ENCODE data around the gene SLC26A5. TPM values are rescaled to one million over a fixed set of nuclear protein-coding genes. Genes with fewer than 3 reads are reported as not detected.
A peak's percentile ranks its signal among the peaks of the same experiment; 100 is the strongest.

SLC26A5 gene
- total RNA-seq, 4 donors from 2014 or later: 1.9 to 4.0 (median 3.5) TPM

DNA sequence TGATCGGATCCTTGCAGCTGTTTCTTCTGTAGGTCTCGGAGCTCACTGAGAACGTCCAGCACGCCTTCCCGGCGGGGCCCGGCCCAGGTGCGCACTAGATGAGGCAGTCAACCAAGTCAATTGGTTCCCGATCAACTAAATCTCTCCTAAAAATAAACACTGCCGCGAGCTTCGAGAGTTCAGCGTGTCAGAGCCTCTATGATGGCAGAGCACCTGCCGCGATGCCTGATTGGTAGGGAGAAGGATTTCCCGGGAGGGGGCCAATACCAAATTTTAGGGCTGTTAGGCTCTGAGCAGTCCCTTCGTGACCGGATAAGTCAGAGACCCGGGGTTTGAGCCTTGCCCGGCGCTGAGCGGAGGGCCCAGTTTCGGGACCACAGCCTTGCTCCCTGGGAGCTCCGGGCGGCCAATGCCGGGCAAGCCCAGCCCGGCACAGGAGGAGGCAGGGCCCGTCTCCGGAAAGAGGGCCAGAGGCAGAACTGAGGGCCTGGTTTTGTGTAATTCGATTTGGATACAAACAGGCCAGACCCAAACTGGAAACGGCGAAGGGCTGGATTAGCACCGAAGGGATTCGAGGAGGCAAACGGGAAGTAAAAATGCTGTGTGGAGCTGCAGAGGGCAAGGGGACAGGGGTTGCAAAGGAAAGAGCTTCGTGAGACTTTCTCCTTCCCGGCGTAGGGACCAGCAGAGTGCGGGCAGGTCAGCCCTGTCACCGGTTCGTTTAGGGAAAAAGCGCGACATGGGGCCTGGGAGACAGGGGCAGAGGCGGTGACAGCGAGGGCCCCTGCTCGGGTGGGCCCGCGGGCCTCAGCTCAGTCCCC is 569 bp downstream of the SLC26A5 start:
- H3K9me3 ChIP-seq: no peaks in the 10 kb centered on the region
- H3K4me3 ChIP-seq (replicated peaks in 1 of 3): peak overlapping the region in 2 of 3 donors; percentile 18 to 28
- H3K4me1 ChIP-seq: peaks cover 10 to 21% of the 10 kb centered on the region in 2 donors
- DNase-seq: peak; percentile 72 to 79
- TF ChIP-seq, protein P1, sequence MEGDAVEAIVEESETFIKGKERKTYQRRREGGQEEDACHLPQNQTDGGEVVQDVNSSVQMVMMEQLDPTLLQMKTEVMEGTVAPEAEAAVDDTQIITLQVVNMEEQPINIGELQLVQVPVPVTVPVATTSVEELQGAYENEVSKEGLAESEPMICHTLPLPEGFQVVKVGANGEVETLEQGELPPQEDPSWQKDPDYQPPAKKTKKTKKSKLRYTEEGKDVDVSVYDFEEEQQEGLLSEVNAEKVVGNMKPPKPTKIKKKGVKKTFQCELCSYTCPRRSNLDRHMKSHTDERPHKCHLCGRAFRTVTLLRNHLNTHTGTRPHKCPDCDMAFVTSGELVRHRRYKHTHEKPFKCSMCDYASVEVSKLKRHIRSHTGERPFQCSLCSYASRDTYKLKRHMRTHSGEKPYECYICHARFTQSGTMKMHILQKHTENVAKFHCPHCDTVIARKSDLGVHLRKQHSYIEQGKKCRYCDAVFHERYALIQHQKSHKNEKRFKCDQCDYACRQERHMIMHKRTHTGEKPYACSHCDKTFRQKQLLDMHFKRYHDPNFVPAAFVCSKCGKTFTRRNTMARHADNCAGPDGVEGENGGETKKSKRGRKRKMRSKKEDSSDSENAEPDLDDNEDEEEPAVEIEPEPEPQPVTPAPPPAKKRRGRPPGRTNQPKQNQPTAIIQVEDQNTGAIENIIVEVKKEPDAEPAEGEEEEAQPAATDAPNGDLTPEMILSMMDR (IDR thresholded peaks at IDR 0.05): no peak
- TF ChIP-seq POLR2A (IDR thresholded peaks at IDR 0.05): no peak
- intact Hi-C loops (cut with DNase I): no loop called here
- no peaks in the 10 kb centered on the region for H3K36me3 ChIP-seq
- 7 to 8% methylated on average over 24 to 36 of the region's 48 CpGs for WGBS, 2 donors
- H3K27ac ChIP-seq: peak overlapping the region; percentile 44 to 56 (median 52)
- no peaks in the 10 kb centered on the region for H3K27me3 ChIP-seq

GRCh38 chr7:103439661-103440060 is 6.3 kb downstream of the SLC26A5 start:
- no peak for DNase-seq
- intact Hi-C loops (cut with DNase I): no loop called here
- Histone ChIP-seq H3K4me3 (replicated peaks in 1 of 3) (no peak overlapping the region), H3K27me3 (no peaks in the 10 kb centered on the region), H3K9me3 (no peaks in the 10 kb centered on the region), H3K27ac (no peak overlapping the region), H3K4me1 (peaks cover 0 to 2% of the 10 kb centered on the region in 2 donors), H3K36me3 (no peaks in the 10 kb centered on the region)
- TF ChIP-seq, protein P1 (IDR thresholded peaks at IDR 0.05): no peak
- TF ChIP-seq POLR2A (IDR thresholded peaks at IDR 0.05): no peak
- 95 to 97% methylated on average over 8 of the region's 8 CpGs for WGBS, 2 donors

DNA sequence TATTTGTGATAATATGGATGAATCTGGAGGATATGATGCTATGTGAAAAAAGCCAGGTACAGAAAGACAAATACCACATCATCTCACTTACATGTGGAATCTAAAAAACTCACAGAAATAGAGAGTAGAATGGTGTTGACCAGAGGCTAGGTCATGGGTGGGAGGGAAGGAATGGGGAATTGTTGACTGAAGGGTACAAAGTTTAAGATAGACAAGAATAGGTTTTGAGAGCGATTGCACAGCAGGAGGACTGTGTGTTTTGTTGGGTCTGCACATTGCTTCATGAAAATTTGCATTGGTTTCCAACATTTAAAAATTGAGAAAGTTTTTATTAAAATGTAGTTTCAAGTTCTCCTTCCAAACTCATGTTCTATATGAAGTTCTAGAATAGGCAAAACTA is 8.4 kb downstream of the SLC26A5 start:
- Histone ChIP-seq H3K4me3 (replicated peaks in 1 of 3) (no peak overlapping the region), H3K9me3 (no peaks in the 10 kb centered on the region), H3K4me1 (no peaks in the 10 kb centered on the region), H3K27me3 (no peaks in the 10 kb centered on the region), H3K36me3 (no peaks in the 10 kb centered on the region), H3K27ac (no peak overlapping the region)
- DNase-seq: no peak
- TF ChIP-seq, protein P1 (IDR thresholded peaks at IDR 0.05): no peak
- 84 to 92% methylated on average over 1 of the region's 1 CpG for WGBS, 2 donors
- intact Hi-C loops (cut with DNase I): no loop called here

DNA sequence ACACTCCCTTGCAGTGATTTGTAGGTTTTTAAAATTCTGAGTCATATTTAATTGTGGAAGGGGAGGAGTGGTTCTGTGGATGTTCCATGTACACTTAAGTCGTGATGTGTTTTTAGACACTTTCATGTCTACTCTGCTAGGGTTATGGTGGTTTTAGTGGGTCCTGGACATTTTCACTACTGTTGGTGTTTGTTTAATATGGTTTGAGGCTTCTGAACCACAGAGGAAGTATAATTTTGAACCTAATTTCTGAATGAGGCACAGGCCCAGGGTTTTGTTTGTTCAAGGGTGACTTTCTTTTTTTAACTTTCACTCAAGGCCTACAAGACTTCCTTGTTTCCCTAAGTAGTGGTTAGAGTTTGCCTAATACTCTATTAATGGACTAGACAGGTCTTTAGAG is 13.3 kb downstream of the SLC26A5 start:
- H3K4me1 ChIP-seq: no peaks in the 10 kb centered on the region
- no peak for TF ChIP-seq POLR2A (IDR thresholded peaks at IDR 0.05)
- TF ChIP-seq, protein P1 (IDR thresholded peaks at IDR 0.05): no peak
- DNase-seq: no peak
- no peaks in the 10 kb centered on the region for H3K36me3 ChIP-seq
- 65 to 88% methylated on average over 1 of the region's 1 CpG for WGBS, 2 donors
- intact Hi-C loops (cut with DNase I): no loop called here
- no peaks in the 10 kb centered on the region for H3K9me3 ChIP-seq
- H3K27me3 ChIP-seq: no peaks in the 10 kb centered on the region
- H3K4me3 ChIP-seq (replicated peaks in 1 of 3): no peak overlapping the region
- H3K27ac ChIP-seq: no peak overlapping the region

DNA sequence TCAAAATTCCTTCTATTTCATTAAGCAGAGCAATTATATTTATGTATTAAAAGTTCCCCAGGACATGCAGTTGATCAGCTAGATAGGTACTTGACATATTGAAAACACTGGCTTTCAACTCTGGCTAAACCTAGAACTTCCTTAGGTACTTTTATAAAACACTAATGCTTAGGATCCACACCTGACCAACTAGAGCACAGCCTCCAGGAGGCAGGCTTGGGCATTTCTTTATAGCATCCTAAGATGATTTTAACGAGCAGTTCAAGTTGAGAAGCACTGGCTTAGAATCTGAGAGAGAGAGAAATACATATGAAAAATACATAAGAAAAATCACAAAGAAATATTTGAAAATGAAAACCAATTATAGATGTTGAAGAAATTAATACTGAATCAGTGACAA is 20.8 kb downstream of the SLC26A5 start:
- Histone ChIP-seq H3K36me3 (no peaks in the 10 kb centered on the region), H3K4me1 (no peaks in the 10 kb centered on the region), H3K27ac (no peak overlapping the region), H3K4me3 (replicated peaks in 1 of 3) (no peak overlapping the region), H3K27me3 (no peaks in the 10 kb centered on the region), H3K9me3 (no peaks in the 10 kb centered on the region)
- no peak for DNase-seq
- TF ChIP-seq, protein P1 (IDR thresholded peaks at IDR 0.05): no peak
- no peak for TF ChIP-seq POLR2A (IDR thresholded peaks at IDR 0.05)
- intact Hi-C loops (cut with DNase I): no loop called here
- 51 to 67% methylated on average over 1 of the region's 1 CpG for WGBS, 2 donors
